Left lung (tissue), 10 donors: ENCODE data around the gene SIL1. TPM values are rescaled to one million over a fixed set of nuclear protein-coding genes. Genes with fewer than 3 reads are reported as not detected.

ENCODE experiments used
- ATAC-seq: fragments of 200-7000 bp; cut with Tn5 transposase; one replicate; pipeline ENCODE4 v1.9.1; 2020; ENCODE audit warnings: moderate library complexity
- DNase-seq, 4 donors: peaks; one replicate each; pipeline ENCODE4 v3.0.0-alpha.2; 2013 to 2020
- H3K27ac ChIP-seq, 2 donors: fragments of 200-600 bp; sonication (generic) in 1 of 2; one replicate each; pipeline versions ENCODE4 v1.5.0 to v1.8.0; 2020 to 2021
- H3K27me3 ChIP-seq, 2 donors: fragments of 200-600 bp; sonication (generic) in 1 of 2; one replicate each; pipeline versions ENCODE4 v1.5.0 to v1.8.0; 2020 to 2021
- H3K36me3 ChIP-seq, 2 donors: fragments of 200-600 bp; sonication (generic) in 1 of 2; one replicate each; pipeline versions ENCODE4 v1.5.0 to v1.8.0; 2020 to 2021
- H3K4me1 ChIP-seq, 2 donors: fragments of 200-600 bp; one replicate each; pipeline ENCODE4 v1.8.0; 2021
- H3K4me3 ChIP-seq, 2 donors: fragments of 200-600 bp; sonication (generic) in 1 of 2; one replicate each; pipeline versions ENCODE4 v1.5.0 to v1.8.0; 2020 to 2021; ENCODE audit warnings: mild to moderate bottlenecking in 1 of 2
- H3K9me3 ChIP-seq, 2 donors: fragments of 200-600 bp; sonication (generic) in 1 of 2; one replicate each; pipeline versions ENCODE4 v1.5.0 to v1.8.0; 2020 to 2021
- intact Hi-C, 2 donors: fragments of 100-400 bp; cut with DNase I; formaldehyde crosslinking; loops; one replicate each; pipeline versions ENCODE4 v1.11.2 to v1.14.2; 2022
- polyA plus RNA-seq, 6 donors: library from polyadenylated mRNA; unstranded; fragments of 120-200 nt; gene quantifications; one replicate each; pipeline ENCODE4 v1.2.1, GENCODE V29; 2013; ENCODE audit not compliant: insufficient read length in 6 of 6
- total RNA-seq, 2 donors: library from RNA; stranded (reverse); fragmentation: NEBNext Ultra II Directional; extraction: Animal tissue kit (Norgen Biotek cat#: 25700); gene quantifications; one replicate each; pipeline ENCODE4 v1.2.1, GENCODE V29; 2021
- TF ChIP-seq, protein P1 (sequence below), 2 donors: fragments of 200-600 bp; sonication (generic) in 1 of 2; IDR thresholded peaks; one replicate each; pipeline versions ENCODE4 v1.5.0 to v1.8.0; 2021; ENCODE audit warnings: antibody characterized with exemption in 2 of 2
- donor health status: DM: no; HTN: yes; CAD: no.
- donor health status: DM: no; HTN: no; CAD: no.

SIL1 gene
- total and polyA plus RNA-seq, 8 donors, result 28.8 to 71.7 (median 37.3) TPM

DNA sequence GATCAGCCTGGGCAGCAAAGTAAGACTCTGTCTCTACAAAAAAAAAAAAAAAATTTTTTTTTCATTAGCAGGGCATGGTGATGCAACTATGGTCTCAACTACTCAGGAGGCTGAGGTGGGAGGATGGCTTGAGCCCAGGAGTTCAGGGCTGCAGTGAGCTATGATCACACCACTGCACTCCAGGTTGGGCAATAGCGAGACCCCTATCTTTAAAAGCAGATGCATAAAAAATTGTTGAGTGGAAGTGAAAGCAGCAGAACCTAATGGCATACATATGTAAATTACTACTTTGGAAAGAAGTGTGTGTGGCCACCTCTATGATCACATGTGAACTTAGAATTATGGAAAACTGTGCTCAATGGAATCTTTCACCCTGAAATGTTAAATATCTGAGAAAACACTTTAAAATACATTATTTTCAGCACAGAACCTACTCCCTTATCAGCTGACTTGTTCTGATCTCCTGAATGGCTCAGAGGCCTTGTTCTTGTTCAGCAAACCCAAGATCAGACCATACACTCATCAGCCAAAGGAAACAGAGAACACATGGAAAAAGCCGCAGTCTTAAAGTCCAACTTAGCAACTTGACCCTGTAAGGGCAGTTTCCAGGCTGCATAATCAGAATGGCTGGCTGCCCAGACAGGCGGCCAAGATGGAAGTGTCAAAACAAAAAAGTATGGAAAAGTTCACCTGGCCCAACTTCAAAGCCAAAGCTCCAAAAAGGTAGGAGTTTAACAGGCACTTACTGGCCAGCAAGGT lies 56.5 kb downstream of the SIL1 start:
- ATAC-seq (peak; percentile 81), DNase-seq (peak in 2 of 4 donors; percentile 42 to 71)
- H3K27ac ChIP-seq, result peak overlapping the region; percentile 30 to 67
- no peak overlapping the region for H3K4me3 ChIP-seq
- TF ChIP-seq, protein P1, sequence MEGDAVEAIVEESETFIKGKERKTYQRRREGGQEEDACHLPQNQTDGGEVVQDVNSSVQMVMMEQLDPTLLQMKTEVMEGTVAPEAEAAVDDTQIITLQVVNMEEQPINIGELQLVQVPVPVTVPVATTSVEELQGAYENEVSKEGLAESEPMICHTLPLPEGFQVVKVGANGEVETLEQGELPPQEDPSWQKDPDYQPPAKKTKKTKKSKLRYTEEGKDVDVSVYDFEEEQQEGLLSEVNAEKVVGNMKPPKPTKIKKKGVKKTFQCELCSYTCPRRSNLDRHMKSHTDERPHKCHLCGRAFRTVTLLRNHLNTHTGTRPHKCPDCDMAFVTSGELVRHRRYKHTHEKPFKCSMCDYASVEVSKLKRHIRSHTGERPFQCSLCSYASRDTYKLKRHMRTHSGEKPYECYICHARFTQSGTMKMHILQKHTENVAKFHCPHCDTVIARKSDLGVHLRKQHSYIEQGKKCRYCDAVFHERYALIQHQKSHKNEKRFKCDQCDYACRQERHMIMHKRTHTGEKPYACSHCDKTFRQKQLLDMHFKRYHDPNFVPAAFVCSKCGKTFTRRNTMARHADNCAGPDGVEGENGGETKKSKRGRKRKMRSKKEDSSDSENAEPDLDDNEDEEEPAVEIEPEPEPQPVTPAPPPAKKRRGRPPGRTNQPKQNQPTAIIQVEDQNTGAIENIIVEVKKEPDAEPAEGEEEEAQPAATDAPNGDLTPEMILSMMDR (IDR thresholded peaks at IDR 0.05), result no peak
- H3K9me3 ChIP-seq, result no peaks in the 10 kb centered on the region
- H3K27me3 ChIP-seq, result no peaks in the 10 kb centered on the region
- H3K4me1 ChIP-seq, result peaks cover 27 to 41% of the 10 kb centered on the region in 2 donors
- no peaks in the 10 kb centered on the region for H3K36me3 ChIP-seq
- intact Hi-C loops, result no loop called here

DNA sequence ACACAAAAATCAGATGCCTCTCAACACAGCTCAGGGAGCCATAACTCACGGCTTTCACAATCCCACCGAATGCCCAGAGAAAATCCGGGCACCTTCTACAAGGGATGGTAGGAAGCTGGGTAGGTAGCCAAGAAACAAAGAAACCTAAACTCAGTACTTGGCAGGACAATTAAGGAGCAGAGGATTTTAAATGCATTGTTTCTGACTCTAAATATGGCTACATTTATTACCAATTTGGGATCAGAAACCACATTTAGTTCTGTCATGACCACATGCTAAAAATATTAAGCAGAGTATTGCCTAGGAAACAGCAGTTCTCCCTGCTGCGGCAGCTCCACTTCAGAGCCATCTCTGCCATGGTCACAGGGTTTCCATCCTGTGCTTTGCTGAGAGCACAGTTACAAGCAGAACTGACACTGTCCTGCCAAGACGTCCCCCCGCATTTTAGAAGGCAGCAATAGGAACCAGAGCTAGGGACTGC lies 57.5 kb downstream of the SIL1 start:
- Histone ChIP-seq H3K4me3 (no peak overlapping the region), H3K4me1 (peaks cover 27 to 41% of the 10 kb centered on the region in 2 donors), H3K36me3 (no peaks in the 10 kb centered on the region), H3K27me3 (no peaks in the 10 kb centered on the region), H3K27ac (peak overlapping the region; percentile 30 to 67), H3K9me3 (no peaks in the 10 kb centered on the region)
- ATAC-seq (peak; percentile 9), DNase-seq (peak in 1 of 4 donors; percentile 25)
- intact Hi-C loops, result no loop called here
- TF ChIP-seq, protein P1 (IDR thresholded peaks at IDR 0.05), result no peak

DNA sequence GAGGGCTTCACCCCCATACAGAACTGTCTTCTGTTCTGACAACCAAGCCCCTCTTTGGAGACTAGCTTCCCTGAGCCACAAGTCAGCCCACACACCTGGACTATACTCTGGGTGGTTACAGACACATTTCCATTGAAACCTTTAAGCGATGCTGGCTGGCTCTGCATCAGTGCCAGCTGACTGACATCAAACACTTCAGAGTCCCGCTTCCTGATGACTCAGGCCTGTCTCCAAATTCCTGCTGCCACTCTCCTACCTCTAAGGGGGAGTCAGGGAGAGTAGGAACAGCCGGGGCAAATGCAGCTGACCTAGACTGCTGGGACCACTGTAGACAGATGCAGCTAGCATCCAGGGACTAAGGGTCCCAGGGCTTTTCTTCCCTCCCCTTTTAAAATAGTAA lies 59.4 kb downstream of the SIL1 start:
- H3K4me3 ChIP-seq, result no peak overlapping the region
- ATAC-seq (peak; percentile 76), DNase-seq (peak in 2 of 4 donors; percentile 29 to 69)
- H3K9me3 ChIP-seq, result no peaks in the 10 kb centered on the region
- TF ChIP-seq, protein P1 (IDR thresholded peaks at IDR 0.05), result no peak
- peaks cover 27 to 41% of the 10 kb centered on the region in 2 donors for H3K4me1 ChIP-seq
- peak overlapping the region; percentile 18 to 20 for H3K27ac ChIP-seq
- H3K36me3 ChIP-seq, result no peaks in the 10 kb centered on the region
- intact Hi-C loops, result no loop called here
- no peaks in the 10 kb centered on the region for H3K27me3 ChIP-seq

DNA sequence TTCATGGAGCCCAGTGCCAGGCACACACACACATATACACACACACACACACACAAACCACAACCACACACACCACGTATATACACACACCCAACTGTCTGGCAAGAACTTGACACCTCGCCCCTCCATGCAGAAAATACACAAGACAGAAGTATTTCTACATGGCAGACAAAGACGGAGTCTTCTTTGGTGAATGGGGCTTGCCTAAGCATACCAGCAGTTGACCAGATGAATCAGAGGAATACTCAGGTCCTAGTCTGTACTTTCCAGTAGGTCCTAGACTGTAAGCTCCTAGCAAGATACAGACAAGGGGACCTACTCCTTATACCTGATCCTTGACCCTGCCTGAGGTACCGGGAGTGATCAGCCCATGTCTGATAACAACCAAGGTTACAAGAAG lies 60.1 kb downstream of the SIL1 start:
- intact Hi-C loops, result no loop called here
- H3K27ac ChIP-seq, result peak overlapping the region in 1 of 2 donors; percentile 56
- DNase-seq (no peak), ATAC-seq (peak; percentile 10)
- H3K9me3 ChIP-seq, result no peaks in the 10 kb centered on the region
- peaks cover 27 to 41% of the 10 kb centered on the region in 2 donors for H3K4me1 ChIP-seq
- TF ChIP-seq, protein P1 (IDR thresholded peaks at IDR 0.05), result no peak
- no peak overlapping the region for H3K4me3 ChIP-seq
- H3K36me3 ChIP-seq, result no peaks in the 10 kb centered on the region
- no peaks in the 10 kb centered on the region for H3K27me3 ChIP-seq

DNA sequence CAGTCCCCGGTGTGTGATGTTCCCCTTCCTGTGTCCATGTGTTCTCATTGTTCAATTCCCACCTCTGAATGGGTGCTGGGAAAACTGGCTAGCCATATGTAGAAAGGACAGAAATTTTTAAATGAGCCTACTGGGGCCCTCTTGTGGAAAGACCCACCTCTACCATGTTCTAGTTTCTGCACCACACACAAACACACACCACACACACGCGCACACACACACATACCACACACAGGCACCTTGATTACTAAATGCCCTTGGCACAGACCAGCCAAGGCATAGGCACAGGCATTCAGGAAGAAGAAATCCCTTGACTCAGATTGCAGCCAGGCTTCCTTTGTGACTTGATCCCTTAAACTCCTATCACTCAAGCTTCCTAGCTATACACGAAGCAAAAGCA lies 60.5 kb downstream of the SIL1 start:
- Histone ChIP-seq H3K4me3 (no peak overlapping the region), H3K27me3 (no peaks in the 10 kb centered on the region), H3K4me1 (peaks cover 27 to 42% of the 10 kb centered on the region in 2 donors), H3K27ac (no peak overlapping the region), H3K9me3 (no peaks in the 10 kb centered on the region), H3K36me3 (no peaks in the 10 kb centered on the region)
- TF ChIP-seq, protein P1 (IDR thresholded peaks at IDR 0.05), result no peak
- DNase-seq (no peak), ATAC-seq (peak; percentile 38)
- intact Hi-C loops, result no loop called here
